Keratinocyte (primary cell): Measurements from ENCODE around the gene FOSB.

ENCODE experiments used
- CTCF ChIP-seq, 3 experiments: IDR thresholded peaks in 1 of 3; conservative IDR thresholded peaks in 1 of 3; optimal IDR thresholded peaks in 1 of 3; 2 replicates in 2 of 3; 3 replicates in 1 of 3; pipeline versions ENCODE3 to v1.5.1; 2011; ENCODE audit warnings: low read length in 3 of 3, mild to moderate bottlenecking in 3 of 3, moderate library complexity in 2 of 3, control low read depth in 1 of 3, inconsistent platforms in 1 of 3; ENCODE audit not compliant: insufficient read depth in 2 of 3; ENCODE audit errors: extremely low read depth in 1 of 3
- EZH2 ChIP-seq: IDR thresholded peaks from one replicate; pipeline ENCODE4 v1.6.1; 2012; ENCODE audit warnings: inconsistent platforms, mild to moderate bottlenecking, low read length, moderate library complexity

DNA sequence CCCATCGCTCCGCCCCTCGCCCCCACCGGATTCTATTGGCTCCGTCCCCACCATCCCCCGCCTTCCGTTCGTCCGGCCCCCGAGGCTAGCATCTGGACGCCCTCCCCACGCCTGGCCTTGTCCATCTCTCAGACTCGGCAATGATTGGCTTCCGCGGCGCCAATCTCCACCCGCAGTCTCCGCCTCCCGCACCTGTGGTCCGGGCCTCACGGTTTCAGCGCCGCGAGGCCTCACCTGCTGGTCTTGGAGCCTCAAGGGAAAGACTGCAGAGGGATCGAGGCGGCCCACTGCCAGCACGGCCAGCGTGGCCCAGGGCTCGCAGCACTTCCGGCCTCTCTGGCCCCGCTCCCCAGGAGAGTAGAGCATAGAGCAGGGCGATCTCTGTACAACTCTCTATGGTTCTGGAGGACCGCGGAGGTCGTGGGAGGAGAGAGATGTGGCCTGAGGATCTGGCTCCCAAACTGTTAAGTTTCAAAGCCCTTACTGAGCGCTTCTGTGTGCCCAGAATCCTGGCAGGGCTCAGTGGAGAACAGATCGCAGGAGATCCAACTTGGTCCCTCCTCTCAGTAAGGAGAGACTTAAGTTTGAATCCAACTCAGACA lies 44.1 kb upstream of the FOSB start, which contains the start of gene ERCC1:
- TF ChIP-seq CTCF (optimal IDR thresholded peaks at IDR 0.05 in 1 of 3, IDR thresholded peaks at IDR 0.05 in 1 of 3, conservative IDR thresholded peaks at IDR 0.05 in 1 of 3; ENCODE audit: extremely low read depth in 1 of 3, insufficient read depth in 2 of 3, low read length in 3 of 3) = no peak
- TF ChIP-seq EZH2 = no peak
